Neuronal stem cell (in vitro differentiated cells): ENCODE results near the gene PAK6.
A peak's percentile ranks its signal among the peaks of the same experiment; 100 is the strongest.

Source experiments
- DNase-seq: peaks from one replicate; pipeline ENCODE4 v3.0.0-alpha.2; 2013; ENCODE audit warnings: low spot score
- H2AFZ ChIP-seq: one replicate; pipeline ENCODE4 v1.6.1; 2013; ENCODE audit warnings: mild to moderate bottlenecking, low read length, inconsistent platforms
- H2AK5ac ChIP-seq: 2 replicates; pipeline ENCODE4 v1.6.1; 2013; ENCODE audit warnings: low read depth, mild to moderate bottlenecking, inconsistent platforms, low read length, moderate library complexity, mixed read lengths
- H2BK120ac ChIP-seq: 2 replicates; pipeline ENCODE4 v1.6.1; 2013; ENCODE audit warnings: low read depth, mild to moderate bottlenecking, inconsistent platforms, low read length, moderate library complexity, mixed read lengths
- H2BK12ac ChIP-seq: one replicate; pipeline ENCODE4 v1.6.1; 2013; ENCODE audit warnings: low read length, inconsistent platforms
- H2BK15ac ChIP-seq: 2 replicates; pipeline ENCODE4 v1.6.1; 2013; ENCODE audit warnings: mild to moderate bottlenecking, low read length, inconsistent platforms, mixed read lengths
- H2BK5ac ChIP-seq: one replicate; pipeline ENCODE4 v1.6.1; 2013; ENCODE audit warnings: inconsistent platforms, mild to moderate bottlenecking, low read length, moderate library complexity
- H3K14ac ChIP-seq: one replicate; pipeline ENCODE4 v1.6.1; 2013; ENCODE audit warnings: low read length, inconsistent platforms
- H3K18ac ChIP-seq: 2 replicates; pipeline ENCODE4 v1.6.1; 2013; ENCODE audit warnings: low read length, inconsistent platforms
- H3K23ac ChIP-seq: 2 replicates; pipeline ENCODE4 v1.6.1; 2013; ENCODE audit warnings: low read depth, mild to moderate bottlenecking, mixed read lengths, low read length, inconsistent platforms; ENCODE audit not compliant: poor library complexity
- H3K27ac ChIP-seq: replicated peaks from 3 replicates; pipeline ENCODE4 v1.5.1; 2013; ENCODE audit warnings: low read length, inconsistent platforms
- H3K27me3 ChIP-seq, 3 experiments: 2 replicates each; pipeline ENCODE4 v1.6.1; 2013; ENCODE audit warnings: low read length in 3 of 3, mild to moderate bottlenecking in 2 of 3, inconsistent platforms in 1 of 3, low read depth in 1 of 3, mixed read lengths in 1 of 3, moderate library complexity in 1 of 3; ENCODE audit not compliant: control insufficient read depth in 3 of 3, insufficient read depth in 3 of 3
- H3K36me3 ChIP-seq, 2 donors: replicated peaks in 1 of 2; 2 replicates each; pipeline ENCODE4 v1.6.1; 2013; ENCODE audit warnings: low read length in 2 of 2; ENCODE audit not compliant: control insufficient read depth in 2 of 2, insufficient read depth in 2 of 2
- H3K4ac ChIP-seq: 2 replicates; pipeline ENCODE4 v1.6.1; 2013; ENCODE audit warnings: inconsistent platforms, mild to moderate bottlenecking, low read length, moderate library complexity
- H3K4me1 ChIP-seq, 2 donors: 1 replicate in 1 of 2; 2 replicates in 1 of 2; pipeline ENCODE4 v1.6.1; 2013; ENCODE audit warnings: low read length in 2 of 2, low read depth in 1 of 2; ENCODE audit not compliant: control insufficient read depth in 2 of 2, insufficient read depth in 1 of 2
- H3K4me2 ChIP-seq: one replicate; pipeline ENCODE4 v1.6.1; 2013; ENCODE audit warnings: mild to moderate bottlenecking, low read length, inconsistent platforms; ENCODE audit not compliant: insufficient read depth, poor library complexity, severe bottlenecking
- H3K4me3 ChIP-seq, 2 donors: 2 replicates each; pipeline ENCODE4 v1.5.1; 2013; ENCODE audit warnings: low read length in 2 of 2, mild to moderate bottlenecking in 2 of 2, inconsistent platforms in 1 of 2, moderate library complexity in 1 of 2
- H3K79me1 ChIP-seq: one replicate; pipeline ENCODE4 v1.6.1; 2013; ENCODE audit warnings: low read depth, mild to moderate bottlenecking, inconsistent platforms, low read length, moderate library complexity
- H3K9ac ChIP-seq: one replicate; pipeline ENCODE4 v1.6.1; 2013; ENCODE audit warnings: mild to moderate bottlenecking, low read depth, low read length, inconsistent platforms; ENCODE audit not compliant: poor library complexity
- H3K9me3 ChIP-seq, 2 donors: replicated peaks in 1 of 2; 2 replicates each; pipeline versions ENCODE3 to v1.6.1; 2013; ENCODE audit warnings: low read length in 2 of 2, mild to moderate bottlenecking in 2 of 2, inconsistent platforms in 1 of 2, low read depth in 1 of 2, mixed read lengths in 1 of 2, moderate library complexity in 1 of 2; ENCODE audit not compliant: control insufficient read depth in 2 of 2, insufficient read depth in 1 of 2
- H4K8ac ChIP-seq: one replicate; pipeline ENCODE4 v1.6.1; 2013; ENCODE audit warnings: low read depth, mild to moderate bottlenecking, inconsistent platforms, low read length, moderate library complexity
- H4K91ac ChIP-seq: one replicate; pipeline ENCODE4 v1.6.1; 2013; ENCODE audit warnings: low read length, low read depth, mild to moderate bottlenecking, inconsistent platforms; ENCODE audit not compliant: poor library complexity
- WGBS, 2 donors: extraction: QIAGEN DNeasy Blood & Tissue Kit; methylation state at CpG; one replicate each; pipeline ENCODE4 v1.1.7; 2013; ENCODE audit warnings: missing lambda C conversion rate in 2 of 2, mixed read lengths in 1 of 2; ENCODE audit not compliant: insufficient read length in 2 of 2, insufficient replicate concordance in 1 of 2; ENCODE audit errors: extremely low coverage in 2 of 2; 5-methylcytosine and 5-hydroxymethylcytosine counted together

Gene PAK6

GRCh38 chr15:40293905-40294895, 55.3 kb downstream of the PAK6 start:
- H3K18ac ChIP-seq = peak overlapping the region; percentile 74
- no peak overlapping the region for H4K8ac ChIP-seq
- peak overlapping the region; percentile 13 for H3K23ac ChIP-seq
- H2BK12ac ChIP-seq = peak overlapping the region; percentile 68
- H2BK120ac ChIP-seq = peak overlapping the region; percentile 81
- H3K4me2 ChIP-seq = no peak overlapping the region
- no peak overlapping the region for H3K9ac ChIP-seq
- no peak overlapping the region for H3K4ac ChIP-seq
- H3K9me3 ChIP-seq = peaks cover 1 to 7% of the 10 kb centered on the region in 2 donors
- peak overlapping the region; percentile 15 for H2BK15ac ChIP-seq
- no peak overlapping the region for H3K14ac ChIP-seq
- H3K79me1 ChIP-seq = no peaks in the 10 kb centered on the region
- no peak overlapping the region for H3K27ac ChIP-seq
- H2AK5ac ChIP-seq = peak overlapping the region; percentile 47
- DNase-seq = no peak
- H4K91ac ChIP-seq = peak overlapping the region; percentile 42
- peaks cover 19 to 38% of the 10 kb centered on the region in 2 donors for H3K4me1 ChIP-seq
- peaks cover 0 to 23% (median 0%) of the 10 kb centered on the region in 3 experiments for H3K27me3 ChIP-seq
- no peaks in the 10 kb centered on the region for H3K36me3 ChIP-seq
- no peak overlapping the region for H3K4me3 ChIP-seq
- H2BK5ac ChIP-seq = peak overlapping the region; percentile 29
- peak overlapping the region; percentile 67 for H2AFZ ChIP-seq
- WGBS, 2 donors = no CpG with 5 or more reads among the region's 20 CpGs

DNA sequence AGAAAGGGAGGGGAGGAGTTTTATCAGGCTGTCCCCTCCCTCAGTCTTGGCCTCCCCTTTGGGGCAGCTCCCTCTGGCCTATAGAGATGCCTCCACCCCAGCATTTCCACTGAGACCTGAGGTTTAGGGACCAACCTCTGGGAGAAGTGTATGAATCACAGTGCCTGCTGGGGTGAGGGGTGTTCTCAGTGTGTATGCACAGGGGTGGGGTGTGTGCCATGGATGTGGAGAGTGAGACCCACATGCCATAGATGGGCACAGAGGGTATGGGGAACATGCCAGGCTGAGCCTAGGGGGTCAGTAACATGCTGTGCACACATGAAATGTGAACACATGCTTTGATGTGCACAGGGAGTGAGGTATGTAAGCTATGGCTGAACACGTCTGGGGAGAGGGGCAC, 56.4 kb downstream of the PAK6 start:
- Histone ChIP-seq H3K14ac (no peak overlapping the region), H3K4me3 (no peak overlapping the region), H4K91ac (no peak overlapping the region), H3K4me2 (no peak overlapping the region), H3K36me3 (no peaks in the 10 kb centered on the region), H2BK12ac (no peak overlapping the region), H3K18ac (peak overlapping the region; percentile 46), H2BK5ac (no peak overlapping the region), H3K27me3 (peaks cover 0 to 19% (median 0%) of the 10 kb centered on the region in 3 experiments), H2AK5ac (peak overlapping the region; percentile 47), H2BK120ac (peak overlapping the region; percentile 38), H3K23ac (peak overlapping the region; percentile 0), H3K27ac (no peak overlapping the region), H3K9ac (no peak overlapping the region), H3K79me1 (no peaks in the 10 kb centered on the region), H3K4me1 (peaks cover 19 to 38% of the 10 kb centered on the region in 2 donors), H3K9me3 (peaks cover 1 to 14% of the 10 kb centered on the region in 2 donors), H2BK15ac (peak overlapping the region; percentile 63), H2AFZ (no peak overlapping the region), H3K4ac (no peak overlapping the region), H4K8ac (no peak overlapping the region)
- no CpG with 5 or more reads among the region's 1 CpG for WGBS, 2 donors
- DNase-seq = no peak

- H2AK5ac ChIP-seq = peak overlapping the region; percentile 32
- no peak overlapping the region for H3K27ac ChIP-seq
- no peak overlapping the region for H3K4me3 ChIP-seq
- peak overlapping the region; percentile 63 for H2BK15ac ChIP-seq
- H2BK5ac ChIP-seq = no peak overlapping the region
- no peak overlapping the region for H4K8ac ChIP-seq
- WGBS, 2 donors = no CpG with 5 or more reads among the region's 12 CpGs
- H3K4ac ChIP-seq = no peak overlapping the region
- H2AFZ ChIP-seq = no peak overlapping the region
- H2BK120ac ChIP-seq = peak overlapping the region; percentile 38
- peak overlapping the region; percentile 47 for H3K23ac ChIP-seq
- no peaks in the 10 kb centered on the region for H3K36me3 ChIP-seq
- no peak overlapping the region for H3K14ac ChIP-seq
- DNase-seq = no peak
- peaks cover 15 to 33% of the 10 kb centered on the region in 2 donors for H3K4me1 ChIP-seq
- H3K79me1 ChIP-seq = no peaks in the 10 kb centered on the region
- H2BK12ac ChIP-seq = no peak overlapping the region
- peaks cover 1 to 16% of the 10 kb centered on the region in 2 donors for H3K9me3 ChIP-seq
- no peak overlapping the region for H4K91ac ChIP-seq
- H3K4me2 ChIP-seq = no peak overlapping the region
- peak overlapping the region; percentile 52 for H3K18ac ChIP-seq
- H3K27me3 ChIP-seq = peaks cover 0 to 14% (median 0%) of the 10 kb centered on the region in 3 experiments
- H3K9ac ChIP-seq = no peak overlapping the region
Measured at GRCh38 chr15:40295877-40296560, 57.2 kb downstream of the PAK6 start.
